ENCODE results near the gene SLC9A9.
"Not testable (repeated sequence)": the region's sequence is repeated elsewhere in the genome, so short reads cannot be mapped to it uniquely, and the experiment has no call there.

SLC9A9 gene

GRCh38 chr3:143806038-143806437 is 42.2 kb downstream of the SLC9A9 start:
- no peak for TF ChIP-seq EZH2 (IDR thresholded peaks at IDR 0.05; ENCODE audit: borderline replicate concordance, low read depth, low read length, severe bottlenecking)
- TF ChIP-seq, protein P1, sequence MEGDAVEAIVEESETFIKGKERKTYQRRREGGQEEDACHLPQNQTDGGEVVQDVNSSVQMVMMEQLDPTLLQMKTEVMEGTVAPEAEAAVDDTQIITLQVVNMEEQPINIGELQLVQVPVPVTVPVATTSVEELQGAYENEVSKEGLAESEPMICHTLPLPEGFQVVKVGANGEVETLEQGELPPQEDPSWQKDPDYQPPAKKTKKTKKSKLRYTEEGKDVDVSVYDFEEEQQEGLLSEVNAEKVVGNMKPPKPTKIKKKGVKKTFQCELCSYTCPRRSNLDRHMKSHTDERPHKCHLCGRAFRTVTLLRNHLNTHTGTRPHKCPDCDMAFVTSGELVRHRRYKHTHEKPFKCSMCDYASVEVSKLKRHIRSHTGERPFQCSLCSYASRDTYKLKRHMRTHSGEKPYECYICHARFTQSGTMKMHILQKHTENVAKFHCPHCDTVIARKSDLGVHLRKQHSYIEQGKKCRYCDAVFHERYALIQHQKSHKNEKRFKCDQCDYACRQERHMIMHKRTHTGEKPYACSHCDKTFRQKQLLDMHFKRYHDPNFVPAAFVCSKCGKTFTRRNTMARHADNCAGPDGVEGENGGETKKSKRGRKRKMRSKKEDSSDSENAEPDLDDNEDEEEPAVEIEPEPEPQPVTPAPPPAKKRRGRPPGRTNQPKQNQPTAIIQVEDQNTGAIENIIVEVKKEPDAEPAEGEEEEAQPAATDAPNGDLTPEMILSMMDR (IDR thresholded peaks at IDR 0.05; ENCODE audit: borderline replicate concordance, extremely low read depth, low read length, poor library complexity, severe bottlenecking) = no peak
- no peaks in the 10 kb centered on the region for H3K79me2 ChIP-seq (ENCODE audit: insufficient read depth, low read length)
- no peaks in the 10 kb centered on the region for H3K9me3 ChIP-seq (ENCODE audit: insufficient read depth, low read length, severe bottlenecking)
- H4K20me1 ChIP-seq (ENCODE audit: insufficient read depth, low read length) = no peaks in the 10 kb centered on the region
- no peak overlapping the region for H3K9ac ChIP-seq (ENCODE audit: low read depth, low read length)
- no peaks in the 10 kb centered on the region for H3K27me3 ChIP-seq (ENCODE audit: insufficient read depth, low read length, poor library complexity)
- H2AFZ ChIP-seq (ENCODE audit: low read depth, low read length) = no peak overlapping the region
- H3K4me1 ChIP-seq (ENCODE audit: insufficient read depth, low read length) = peaks cover 2% of the 10 kb centered on the region; the same call in 1 of the 2 replicates
- no peak overlapping the region for H3K4me2 ChIP-seq (ENCODE audit: insufficient read depth, low read length)
- H3K4me3 ChIP-seq (ENCODE audit: low read depth in 1 of 2, low read length in 2 of 2) = no peak overlapping the region
- DNase-seq (no peak), ATAC-seq (ENCODE audit: insufficient read depth, low read depth) (no peak)
- H3K36me3 ChIP-seq (ENCODE audit: insufficient read depth, low read length) = no peaks in the 10 kb centered on the region
- H3K27ac ChIP-seq (ENCODE audit: low read length) = no peak overlapping the region

- H3K4me3 ChIP-seq (ENCODE audit: low read depth in 1 of 2, low read length in 2 of 2); H2AFZ ChIP-seq (ENCODE audit: low read depth, low read length); H4K20me1 ChIP-seq (ENCODE audit: insufficient read depth, low read length); H3K27ac ChIP-seq (ENCODE audit: low read length); H3K4me2 ChIP-seq (ENCODE audit: insufficient read depth, low read length); H3K36me3 ChIP-seq (ENCODE audit: insufficient read depth, low read length); H3K27me3 ChIP-seq (ENCODE audit: insufficient read depth, low read length, poor library complexity); H3K9ac ChIP-seq (ENCODE audit: low read depth, low read length); H3K4me1 ChIP-seq (ENCODE audit: insufficient read depth, low read length); H3K9me3 ChIP-seq (ENCODE audit: insufficient read depth, low read length, severe bottlenecking); ATAC-seq (ENCODE audit: insufficient read depth, low read depth); H3K79me2 ChIP-seq (ENCODE audit: insufficient read depth, low read length); DNase-seq: not testable (repeated sequence)
Observed at GRCh38 chr3:143805476-143805875, 42.8 kb downstream of the SLC9A9 start.

DNA sequence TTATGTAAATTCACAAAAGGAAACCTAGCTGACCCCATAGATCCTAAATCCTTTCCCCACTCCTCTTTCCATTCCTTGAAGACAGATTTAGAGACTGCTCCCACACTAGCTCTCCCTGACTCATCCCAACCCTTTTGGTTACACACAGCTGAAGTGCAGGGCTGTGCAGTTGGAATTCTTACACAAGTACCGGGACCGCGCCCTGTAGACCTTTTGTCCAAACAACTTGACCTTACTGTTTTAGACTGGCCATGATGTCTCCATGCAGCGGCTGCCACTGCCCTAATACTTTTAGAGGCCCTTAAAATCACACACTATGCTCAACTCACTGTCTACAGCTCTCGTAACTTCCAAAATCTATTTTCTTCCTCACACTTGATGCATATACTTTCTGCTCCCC is 47.2 kb downstream of the SLC9A9 start:
- H3K36me3 ChIP-seq (ENCODE audit: insufficient read depth, low read length); H3K9me3 ChIP-seq (ENCODE audit: insufficient read depth, low read length, severe bottlenecking); DNase-seq; H3K4me3 ChIP-seq (ENCODE audit: low read depth in 1 of 2, low read length in 2 of 2); H3K4me1 ChIP-seq (ENCODE audit: insufficient read depth, low read length); H3K27me3 ChIP-seq (ENCODE audit: insufficient read depth, low read length, poor library complexity); H3K4me2 ChIP-seq (ENCODE audit: insufficient read depth, low read length); H2AFZ ChIP-seq (ENCODE audit: low read depth, low read length); H4K20me1 ChIP-seq (ENCODE audit: insufficient read depth, low read length); H3K9ac ChIP-seq (ENCODE audit: low read depth, low read length); H3K27ac ChIP-seq (ENCODE audit: low read length); ATAC-seq (ENCODE audit: insufficient read depth, low read depth); H3K79me2 ChIP-seq (ENCODE audit: insufficient read depth, low read length): not testable (repeated sequence)

- DNase-seq; H3K9ac ChIP-seq (ENCODE audit: low read depth, low read length): not testable (repeated sequence)
Observed at GRCh38 chr3:143798151-143798550, 50.1 kb downstream of the SLC9A9 start.

GRCh38 chr3:143795874-143796273 is 52.4 kb downstream of the SLC9A9 start:
- Histone ChIP-seq H3K9me3 (ENCODE audit: insufficient read depth, low read length, severe bottlenecking) (no peaks in the 10 kb centered on the region), H2AFZ (ENCODE audit: low read depth, low read length) (no peak overlapping the region), H3K9ac (ENCODE audit: low read depth, low read length) (no peak overlapping the region), H3K27ac (ENCODE audit: low read length) (no peak overlapping the region), H3K27me3 (ENCODE audit: insufficient read depth, low read length, poor library complexity) (no peaks in the 10 kb centered on the region), H3K4me2 (ENCODE audit: insufficient read depth, low read length) (no peak overlapping the region), H3K4me3 (ENCODE audit: low read depth in 1 of 2, low read length in 2 of 2) (no peak overlapping the region), H3K4me1 (ENCODE audit: insufficient read depth, low read length) (no peaks in the 10 kb centered on the region), H3K79me2 (ENCODE audit: insufficient read depth, low read length) (no peaks in the 10 kb centered on the region), H3K36me3 (ENCODE audit: insufficient read depth, low read length) (no peaks in the 10 kb centered on the region), H4K20me1 (ENCODE audit: insufficient read depth, low read length) (no peaks in the 10 kb centered on the region)
- TF ChIP-seq, protein P1 (IDR thresholded peaks at IDR 0.05; ENCODE audit: borderline replicate concordance, extremely low read depth, low read length, poor library complexity, severe bottlenecking) = no peak
- no peak for TF ChIP-seq EZH2 (IDR thresholded peaks at IDR 0.05; ENCODE audit: borderline replicate concordance, low read depth, low read length, severe bottlenecking)
- no peak for ATAC-seq (ENCODE audit: insufficient read depth, low read depth)
- DNase-seq = no peak

More at GRCh38 chr3:143798151-143798550, 50.1 kb downstream of the SLC9A9 start:
- not testable (repeated sequence) for H2AFZ ChIP-seq (ENCODE audit: low read depth, low read length); H3K27ac ChIP-seq (ENCODE audit: low read length); H3K4me3 ChIP-seq (ENCODE audit: low read depth in 1 of 2, low read length in 2 of 2); H3K4me2 ChIP-seq (ENCODE audit: insufficient read depth, low read length); H3K27me3 ChIP-seq (ENCODE audit: insufficient read depth, low read length, poor library complexity); ATAC-seq (ENCODE audit: insufficient read depth, low read depth); H3K79me2 ChIP-seq (ENCODE audit: insufficient read depth, low read length); H3K9me3 ChIP-seq (ENCODE audit: insufficient read depth, low read length, severe bottlenecking); H3K4me1 ChIP-seq (ENCODE audit: insufficient read depth, low read length); H3K36me3 ChIP-seq (ENCODE audit: insufficient read depth, low read length); H4K20me1 ChIP-seq (ENCODE audit: insufficient read depth, low read length)

Data from DND-41 (cell line).